ENCODE data around the gene AKR1E2. TPM values are rescaled to one million over a fixed set of nuclear protein-coding genes. Genes with fewer than 3 reads are reported as not detected.

Gene AKR1E2
- polyA plus RNA-seq, 3 donors: 0.45 to 0.74 (median 0.67) TPM

DNA sequence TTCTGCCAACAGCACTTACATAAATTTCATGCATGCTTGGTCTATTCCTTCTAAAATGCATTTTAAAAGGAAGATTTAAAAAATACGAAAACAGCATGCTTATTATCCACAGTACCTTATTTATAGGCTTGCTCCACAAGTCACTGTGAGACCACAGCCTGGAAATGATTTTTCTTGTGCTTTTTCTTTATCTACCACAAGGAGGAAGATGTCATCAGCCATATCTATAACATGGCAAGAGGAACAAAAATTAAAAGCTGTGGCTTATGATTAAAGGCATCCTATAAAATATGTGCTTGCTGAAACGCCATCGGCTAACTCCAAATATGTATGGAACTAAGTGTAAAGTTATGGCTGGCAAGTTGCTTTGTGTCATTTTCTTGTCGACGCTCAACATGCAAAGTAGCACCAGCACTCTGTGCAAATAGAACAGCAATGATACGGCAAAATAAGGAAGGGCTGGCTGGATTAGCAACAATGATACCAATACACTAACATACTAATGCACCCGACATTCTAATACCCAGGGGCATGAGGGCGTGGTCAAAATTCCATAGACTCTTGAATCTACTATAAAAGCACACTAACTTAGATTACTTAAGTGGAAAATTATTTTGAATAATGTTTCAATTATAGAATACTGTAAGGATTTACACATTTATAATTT, 41.2 kb upstream of the AKR1E2 start:
- Histone ChIP-seq H3K4me2 (replicated peaks; ENCODE audit: extremely low read depth, low read length, poor library complexity, severe bottlenecking) (no peak overlapping the region), H3K4me1 (ENCODE audit: control insufficient read depth in 1 of 2, insufficient read depth in 2 of 2, low read length in 2 of 2) (no peaks in the 10 kb centered on the region), H2AFZ (ENCODE audit: insufficient read depth, low read depth, low read length, poor library complexity, severe bottlenecking) (no peak overlapping the region), H3K36me3 (replicated peaks in 1 of 2; ENCODE audit: control insufficient read depth in 1 of 2, insufficient read depth in 2 of 2, low read length in 2 of 2) (no peaks in the 10 kb centered on the region), H3K4me3 (replicated peaks in 1 of 3; ENCODE audit: low read depth in 2 of 3, low read length in 3 of 3) (no peak overlapping the region), H3K79me2 (ENCODE audit: insufficient read depth, low read length) (no peaks in the 10 kb centered on the region), H3K27ac (ENCODE audit: low read depth in 1 of 2, low read length in 2 of 2) (no peak overlapping the region), H3K9ac (ENCODE audit: insufficient read depth, low read length, poor library complexity, severe bottlenecking) (no peak overlapping the region), H3K27me3 (ENCODE audit: control insufficient read depth in 2 of 2, insufficient read depth in 2 of 2, low read length in 2 of 2) (no peaks in the 10 kb centered on the region), H4K20me1 (ENCODE audit: insufficient read depth, low read length) (no peaks in the 10 kb centered on the region), H3K9me3 (replicated peaks in 1 of 2; ENCODE audit: control insufficient read depth in 1 of 2, insufficient read depth in 1 of 2, low read length in 2 of 2) (no peaks in the 10 kb centered on the region)
- Mint-ChIP-seq H3K27me3 (ENCODE audit: low read depth in 3 of 3) (peaks cover 0 to 2% (median 0%) of the 10 kb centered on the region in 3 donors), H3K36me3 (no peaks in the 10 kb centered on the region), H3K27ac (no peak overlapping the region), H3K9me3 (no peaks in the 10 kb centered on the region), H3K4me1 (no peaks in the 10 kb centered on the region), H3K4me3 (no peak overlapping the region)
- TF ChIP-seq, protein P1, sequence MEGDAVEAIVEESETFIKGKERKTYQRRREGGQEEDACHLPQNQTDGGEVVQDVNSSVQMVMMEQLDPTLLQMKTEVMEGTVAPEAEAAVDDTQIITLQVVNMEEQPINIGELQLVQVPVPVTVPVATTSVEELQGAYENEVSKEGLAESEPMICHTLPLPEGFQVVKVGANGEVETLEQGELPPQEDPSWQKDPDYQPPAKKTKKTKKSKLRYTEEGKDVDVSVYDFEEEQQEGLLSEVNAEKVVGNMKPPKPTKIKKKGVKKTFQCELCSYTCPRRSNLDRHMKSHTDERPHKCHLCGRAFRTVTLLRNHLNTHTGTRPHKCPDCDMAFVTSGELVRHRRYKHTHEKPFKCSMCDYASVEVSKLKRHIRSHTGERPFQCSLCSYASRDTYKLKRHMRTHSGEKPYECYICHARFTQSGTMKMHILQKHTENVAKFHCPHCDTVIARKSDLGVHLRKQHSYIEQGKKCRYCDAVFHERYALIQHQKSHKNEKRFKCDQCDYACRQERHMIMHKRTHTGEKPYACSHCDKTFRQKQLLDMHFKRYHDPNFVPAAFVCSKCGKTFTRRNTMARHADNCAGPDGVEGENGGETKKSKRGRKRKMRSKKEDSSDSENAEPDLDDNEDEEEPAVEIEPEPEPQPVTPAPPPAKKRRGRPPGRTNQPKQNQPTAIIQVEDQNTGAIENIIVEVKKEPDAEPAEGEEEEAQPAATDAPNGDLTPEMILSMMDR (IDR thresholded peaks at IDR 0.05): no peak
- WGBS (ENCODE audit: insufficient coverage): 53% methylated on average over 3 of the region's 8 CpGs
- DNase-seq: no peak
- intact Hi-C loops (cut with micrococcal nuclease): no loop called here

DNA sequence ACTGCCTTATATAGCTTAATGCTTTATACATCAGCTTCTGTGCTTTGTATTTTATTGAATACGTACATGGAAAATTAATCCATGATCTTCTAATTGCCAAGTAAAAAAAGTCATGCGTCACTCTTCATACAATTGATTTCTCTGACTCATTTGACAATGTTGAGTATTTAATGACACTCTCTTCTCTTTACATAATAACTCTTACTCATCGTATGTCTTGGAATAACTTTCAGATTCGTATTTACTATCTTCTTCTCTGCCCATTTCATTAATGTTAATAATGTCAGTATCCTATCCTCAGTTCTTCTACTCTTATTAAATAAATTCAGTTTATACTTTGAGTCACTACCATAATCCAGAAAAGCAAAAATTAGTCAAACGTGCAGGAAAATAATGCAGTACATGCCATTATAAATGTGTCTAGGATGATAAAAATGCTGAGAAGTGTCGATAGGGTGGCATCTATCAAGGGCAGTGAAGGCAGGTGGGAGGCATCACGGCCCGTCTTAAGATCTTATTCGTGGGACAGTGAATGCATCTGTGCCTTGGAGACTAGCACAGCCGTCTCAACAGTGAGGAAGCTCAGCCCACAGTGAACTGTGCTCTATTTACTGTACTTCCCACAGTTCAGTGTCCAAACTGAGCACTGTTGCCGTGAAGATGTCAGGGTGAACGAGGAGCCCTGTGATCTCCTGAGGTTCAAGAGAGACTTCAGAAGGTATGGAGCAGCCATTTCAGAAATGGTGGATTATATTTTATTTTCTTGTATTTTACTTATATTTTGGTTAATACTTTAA, 39.8 kb upstream of the AKR1E2 start:
- Histone ChIP-seq H3K4me1 (ENCODE audit: control insufficient read depth in 1 of 2, insufficient read depth in 2 of 2, low read length in 2 of 2) (no peaks in the 10 kb centered on the region), H3K9ac (ENCODE audit: insufficient read depth, low read length, poor library complexity, severe bottlenecking) (no peak overlapping the region), H3K27ac (ENCODE audit: low read depth in 1 of 2, low read length in 2 of 2) (no peak overlapping the region), H3K9me3 (replicated peaks in 1 of 2; ENCODE audit: control insufficient read depth in 1 of 2, insufficient read depth in 1 of 2, low read length in 2 of 2) (no peaks in the 10 kb centered on the region), H3K79me2 (ENCODE audit: insufficient read depth, low read length) (no peaks in the 10 kb centered on the region), H4K20me1 (ENCODE audit: insufficient read depth, low read length) (no peaks in the 10 kb centered on the region), H2AFZ (ENCODE audit: insufficient read depth, low read depth, low read length, poor library complexity, severe bottlenecking) (no peak overlapping the region), H3K36me3 (replicated peaks in 1 of 2; ENCODE audit: control insufficient read depth in 1 of 2, insufficient read depth in 2 of 2, low read length in 2 of 2) (no peaks in the 10 kb centered on the region), H3K4me3 (replicated peaks in 1 of 3; ENCODE audit: low read depth in 2 of 3, low read length in 3 of 3) (no peak overlapping the region), H3K4me2 (replicated peaks; ENCODE audit: extremely low read depth, low read length, poor library complexity, severe bottlenecking) (no peak overlapping the region), H3K27me3 (ENCODE audit: control insufficient read depth in 2 of 2, insufficient read depth in 2 of 2, low read length in 2 of 2) (no peaks in the 10 kb centered on the region)
- no peaks in the 10 kb centered on the region for H3K9me3 Mint-ChIP-seq
- no peaks in the 10 kb centered on the region for H3K4me1 Mint-ChIP-seq
- no peaks in the 10 kb centered on the region for H3K36me3 Mint-ChIP-seq
- TF ChIP-seq, protein P1 (IDR thresholded peaks at IDR 0.05): no peak
- DNase-seq: no peak
- H3K27ac Mint-ChIP-seq: no peak overlapping the region
- WGBS (ENCODE audit: insufficient coverage): 80% methylated on average over 5 of the region's 12 CpGs
- peaks cover 0 to 1% (median 0%) of the 10 kb centered on the region in 3 donors for H3K27me3 Mint-ChIP-seq (ENCODE audit: low read depth in 3 of 3)
- intact Hi-C loops (cut with micrococcal nuclease): no loop called here
- H3K4me3 Mint-ChIP-seq: no peak overlapping the region

Data from CD14-positive monocyte (primary cell).